Colonic mucosa (tissue), 4 donors: Measurements from ENCODE around the gene CXXC1. TPM values are rescaled to one million over a fixed set of nuclear protein-coding genes. Genes with fewer than 3 reads are reported as not detected.

ENCODE experiments used
- DNase-seq: peaks from one replicate; pipeline ENCODE4 v3.0.0-alpha.2; 2020
- H3K27ac ChIP-seq: fragments of 200-600 bp; one replicate; pipeline ENCODE4 v1.8.0; 2021
- H3K27me3 ChIP-seq: fragments of 200-600 bp; one replicate; pipeline ENCODE4 v1.8.0; 2021
- H3K36me3 ChIP-seq: fragments of 200-600 bp; one replicate; pipeline ENCODE4 v1.8.0; 2021
- H3K4me1 ChIP-seq: fragments of 200-600 bp; one replicate; pipeline ENCODE4 v1.8.0; 2021; ENCODE audit warnings: mild to moderate bottlenecking
- H3K4me3 ChIP-seq: fragments of 200-600 bp; one replicate; pipeline ENCODE4 v1.8.0; 2021
- H3K9ac ChIP-seq, 2 donors: one replicate each; pipeline ENCODE4 v1.7.0; 2013; ENCODE audit warnings: control low read depth in 2 of 2, low read depth in 2 of 2, low read length in 2 of 2
- H3K9me3 ChIP-seq: fragments of 200-600 bp; one replicate; pipeline ENCODE4 v1.8.0; 2021
- intact Hi-C: fragments of 100-400 bp; cut with DNase I; formaldehyde crosslinking; loops from one replicate; pipeline ENCODE4 v1.14.1; 2022
- total RNA-seq, 2 donors: library from RNA; stranded (reverse); fragmentation: NEBNext Ultra II Directional in 1 of 2; extraction: Animal tissue kit (Norgen Biotek cat#: 25700) in 1 of 2; gene quantifications; one replicate each; pipeline ENCODE4 v1.2.1, GENCODE V29; 2021
- TF ChIP-seq, protein P1 (sequence below): fragments of 200-600 bp; IDR thresholded peaks from one replicate; pipeline ENCODE4 v1.8.0; 2022; ENCODE audit warnings: antibody characterized with exemption, mild to moderate bottlenecking
- donor health status: healthy.
- donor health status: DM: no; HTN: no; CAD: no.
- donor health status: DM: no; HTN: no; CAD: no.

CXXC1 gene
- total RNA-seq, 2 donors from 2014 or later: 46.1 to 102 TPM

DNA sequence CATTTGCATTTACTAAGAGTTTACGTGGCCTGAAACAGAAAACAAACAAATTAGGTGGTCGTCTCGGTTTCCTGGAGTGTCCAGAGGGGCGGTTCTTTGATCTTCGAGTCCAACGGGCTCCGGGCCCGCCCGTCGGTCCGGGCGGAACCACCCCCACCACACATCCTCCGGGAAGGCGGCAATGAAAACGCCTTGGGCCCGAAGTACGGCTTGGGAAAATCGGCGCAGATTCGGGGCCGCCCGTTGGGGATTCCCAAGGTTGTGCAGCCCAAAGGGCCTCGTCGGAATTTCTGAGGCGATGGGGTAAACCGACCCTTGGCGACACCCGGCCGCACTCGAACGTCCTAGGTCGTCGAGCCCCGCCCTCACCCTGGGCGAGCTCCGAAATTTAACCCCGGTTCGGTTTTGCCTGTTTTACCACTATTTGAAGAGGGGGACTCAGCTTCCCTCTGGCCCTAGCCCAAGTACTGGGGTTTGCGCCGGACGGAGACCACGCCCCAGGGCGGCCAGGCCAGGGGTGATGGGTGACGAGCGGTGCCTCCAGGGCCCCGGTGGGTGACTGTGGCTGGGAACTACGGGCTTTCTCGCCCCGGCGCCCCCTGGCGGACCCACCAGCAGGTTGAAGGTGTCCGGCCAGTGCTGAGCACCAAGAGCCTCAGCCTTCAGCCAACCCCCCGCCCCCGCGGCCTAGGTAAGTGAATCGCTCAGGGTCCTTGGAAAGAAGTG is 19.3 kb downstream of the CXXC1 start:
- DNase-seq: peak; percentile 90
- Histone ChIP-seq H3K27ac (peak overlapping the region; percentile 58), H3K9ac (peak overlapping the region in 1 of 2 donors; percentile 59), H3K9me3 (no peaks in the 10 kb centered on the region), H3K4me3 (peak overlapping the region; percentile 42), H3K4me1 (no peaks in the 10 kb centered on the region), H3K36me3 (peaks cover 19% of the 10 kb centered on the region), H3K27me3 (no peaks in the 10 kb centered on the region)
- intact Hi-C loops: no loop called here
- TF ChIP-seq, protein P1, sequence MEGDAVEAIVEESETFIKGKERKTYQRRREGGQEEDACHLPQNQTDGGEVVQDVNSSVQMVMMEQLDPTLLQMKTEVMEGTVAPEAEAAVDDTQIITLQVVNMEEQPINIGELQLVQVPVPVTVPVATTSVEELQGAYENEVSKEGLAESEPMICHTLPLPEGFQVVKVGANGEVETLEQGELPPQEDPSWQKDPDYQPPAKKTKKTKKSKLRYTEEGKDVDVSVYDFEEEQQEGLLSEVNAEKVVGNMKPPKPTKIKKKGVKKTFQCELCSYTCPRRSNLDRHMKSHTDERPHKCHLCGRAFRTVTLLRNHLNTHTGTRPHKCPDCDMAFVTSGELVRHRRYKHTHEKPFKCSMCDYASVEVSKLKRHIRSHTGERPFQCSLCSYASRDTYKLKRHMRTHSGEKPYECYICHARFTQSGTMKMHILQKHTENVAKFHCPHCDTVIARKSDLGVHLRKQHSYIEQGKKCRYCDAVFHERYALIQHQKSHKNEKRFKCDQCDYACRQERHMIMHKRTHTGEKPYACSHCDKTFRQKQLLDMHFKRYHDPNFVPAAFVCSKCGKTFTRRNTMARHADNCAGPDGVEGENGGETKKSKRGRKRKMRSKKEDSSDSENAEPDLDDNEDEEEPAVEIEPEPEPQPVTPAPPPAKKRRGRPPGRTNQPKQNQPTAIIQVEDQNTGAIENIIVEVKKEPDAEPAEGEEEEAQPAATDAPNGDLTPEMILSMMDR: peak; percentile 56

DNA sequence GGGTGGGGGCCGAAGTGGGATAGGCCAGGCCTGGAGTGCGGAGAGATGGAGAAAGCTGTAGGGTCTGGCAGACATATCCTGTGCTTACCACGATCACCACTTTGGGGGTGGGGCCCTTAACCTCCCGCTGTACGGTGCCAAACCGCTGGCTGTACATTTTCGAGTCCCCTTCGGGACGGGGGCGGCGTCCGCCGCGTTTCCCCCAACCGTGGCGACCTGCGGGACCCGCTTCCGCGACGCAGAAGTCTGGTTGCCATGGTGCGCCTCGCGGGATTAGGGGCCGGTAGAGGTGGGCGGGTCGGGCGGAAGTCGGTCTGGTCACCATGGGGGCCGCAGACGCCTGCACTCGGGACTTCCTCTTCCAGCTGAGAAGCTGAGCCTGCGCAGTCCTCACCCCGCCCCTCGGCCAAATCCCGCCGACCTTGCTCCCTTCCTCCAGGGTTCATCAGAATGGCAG is 21.2 kb downstream of the CXXC1 start, which contains the start of gene CFAP53:
CFAP53 (minus strand) TSS at position 248 of the 457 bp plus-strand sequence; CDS start at position 157, 91 bp downstream.
- TF ChIP-seq, protein P1: no peak
- H3K36me3 ChIP-seq: no peaks in the 10 kb centered on the region
- H3K27me3 ChIP-seq: no peaks in the 10 kb centered on the region
- peak within 1 kb of the TSS; percentile 54 for H3K4me3 ChIP-seq
- no peaks in the 10 kb centered on the region for H3K9me3 ChIP-seq
- H3K9ac ChIP-seq: peak within 1 kb of the TSS in 1 of 2 donors; percentile 68
- peak; percentile 93 for DNase-seq
- no peak within 1 kb of the TSS for H3K27ac ChIP-seq
- H3K4me1 ChIP-seq: no peaks in the 10 kb centered on the region
- intact Hi-C loops: no loop called here

DNA sequence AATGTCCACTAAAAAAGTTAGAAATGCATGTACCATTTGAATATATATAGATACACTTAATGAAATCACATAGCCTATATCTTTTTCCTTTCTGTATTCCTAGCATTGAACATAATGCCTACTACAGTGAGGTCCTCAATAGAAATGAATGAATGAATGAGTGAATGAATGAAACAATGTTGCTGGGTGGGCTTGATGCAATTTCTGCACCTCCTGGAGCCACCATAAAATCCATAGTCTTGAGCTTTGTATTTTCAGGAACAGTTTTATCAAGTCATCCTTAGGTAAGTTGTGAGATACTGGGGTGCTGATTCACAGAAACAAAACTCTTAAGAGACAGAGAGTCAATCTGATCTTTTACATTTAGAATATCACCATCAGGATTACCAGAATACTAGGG is 24.5 kb downstream of the CXXC1 start:
- no peak overlapping the region for H3K9ac ChIP-seq
- TF ChIP-seq, protein P1: no peak
- DNase-seq: no peak
- H3K36me3 ChIP-seq: no peaks in the 10 kb centered on the region
- no peaks in the 10 kb centered on the region for H3K9me3 ChIP-seq
- no peak overlapping the region for H3K4me3 ChIP-seq
- H3K27ac ChIP-seq: no peak overlapping the region
- H3K27me3 ChIP-seq: no peaks in the 10 kb centered on the region
- no peaks in the 10 kb centered on the region for H3K4me1 ChIP-seq
- intact Hi-C loops: no loop called here

- intact Hi-C loops: no loop called here
- H3K36me3 ChIP-seq: no peaks in the 10 kb centered on the region
- no peaks in the 10 kb centered on the region for H3K4me1 ChIP-seq
- no peak overlapping the region for H3K9ac ChIP-seq
- no peak overlapping the region for H3K4me3 ChIP-seq
- no peak for DNase-seq
- TF ChIP-seq, protein P1: no peak
- no peaks in the 10 kb centered on the region for H3K9me3 ChIP-seq
- H3K27ac ChIP-seq: no peak overlapping the region
- no peaks in the 10 kb centered on the region for H3K27me3 ChIP-seq
Observed at GRCh38 chr18:50250935-50251334, 36.6 kb downstream of the CXXC1 start.

DNA sequence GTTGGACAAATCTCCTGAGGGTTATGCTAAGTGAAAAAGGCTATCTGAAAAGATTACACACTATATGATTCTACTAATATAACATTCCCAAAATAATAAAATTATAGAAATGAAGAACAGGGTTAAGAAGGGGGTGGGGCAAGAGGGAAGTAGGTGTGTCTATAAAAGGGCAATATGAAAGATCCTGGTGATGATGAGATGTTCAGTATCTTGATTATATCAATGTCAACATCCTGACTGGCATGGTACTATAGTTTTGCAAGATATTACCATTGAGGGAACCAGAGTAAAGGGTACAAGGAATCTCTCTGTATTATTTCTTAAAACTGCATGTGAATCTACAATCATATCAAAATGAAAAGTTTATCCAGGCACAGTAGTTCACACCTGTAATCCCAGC is 37.9 kb downstream of the CXXC1 start:
- TF ChIP-seq, protein P1: no peak
- DNase-seq: no peak
- H3K36me3 ChIP-seq: no peaks in the 10 kb centered on the region
- no peaks in the 10 kb centered on the region for H3K9me3 ChIP-seq
- no peak overlapping the region for H3K9ac ChIP-seq
- H3K4me1 ChIP-seq: no peaks in the 10 kb centered on the region
- no peak overlapping the region for H3K4me3 ChIP-seq
- intact Hi-C loops: no loop called here
- no peak overlapping the region for H3K27ac ChIP-seq
- H3K27me3 ChIP-seq: no peaks in the 10 kb centered on the region
